GM18873 (cell line): Measurements from ENCODE around the gene SLC14A1.

Experiments used
- ATAC-seq: cut with Tn5 transposase; IDR thresholded peaks from one replicate; pipeline ENCODE4 v1.9.1; 2021; ENCODE audit warnings: mild to moderate bottlenecking, moderate library complexity, moderate number of reproducible peaks; ENCODE audit not compliant: unreplicated experiment, low FRiP score

SLC14A1 gene

GRCh38 chr18:45723567-45724355 is at the start of gene SLC14A1:
Gene SLC14A1, plus strand, starts transcription at chr18:45724181. Its CDS starts 6,140 bp downstream, at chr18:45730321.
- no peak for ATAC-seq

DNA sequence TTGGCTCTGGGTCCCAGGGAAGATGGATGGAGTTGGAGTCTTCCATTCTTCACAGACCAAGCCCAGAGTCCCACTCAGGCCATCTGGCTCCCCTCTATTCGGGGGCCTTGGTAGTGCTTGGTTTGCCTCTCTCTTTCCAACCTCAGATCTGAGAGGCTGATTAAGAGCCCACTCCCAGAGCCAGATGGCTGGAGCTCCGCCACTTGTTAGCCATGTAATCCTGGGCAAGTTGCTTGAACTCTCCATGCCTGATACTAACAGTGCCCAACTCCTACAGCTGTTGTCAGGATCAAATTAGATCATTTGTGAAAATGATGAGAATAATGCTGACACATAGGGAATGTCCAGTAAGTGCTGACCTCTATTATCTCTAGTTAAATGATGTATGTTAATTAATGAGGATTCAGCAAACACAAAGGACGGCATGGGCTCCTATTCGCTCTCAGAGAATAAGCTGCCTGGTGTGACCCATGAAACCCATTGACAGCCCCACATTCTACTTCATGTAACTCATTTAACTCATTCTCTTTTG is 46.6 kb upstream of the SLC14A1 start:
- ATAC-seq = no peak

- ATAC-seq = no peak
These were observed 45.5 kb upstream of the SLC14A1 start for GRCh38 chr18:45678441-45678840.

- no peak for ATAC-seq
These were observed 45.1 kb upstream of the SLC14A1 start for GRCh38 chr18:45678850-45679249.

DNA sequence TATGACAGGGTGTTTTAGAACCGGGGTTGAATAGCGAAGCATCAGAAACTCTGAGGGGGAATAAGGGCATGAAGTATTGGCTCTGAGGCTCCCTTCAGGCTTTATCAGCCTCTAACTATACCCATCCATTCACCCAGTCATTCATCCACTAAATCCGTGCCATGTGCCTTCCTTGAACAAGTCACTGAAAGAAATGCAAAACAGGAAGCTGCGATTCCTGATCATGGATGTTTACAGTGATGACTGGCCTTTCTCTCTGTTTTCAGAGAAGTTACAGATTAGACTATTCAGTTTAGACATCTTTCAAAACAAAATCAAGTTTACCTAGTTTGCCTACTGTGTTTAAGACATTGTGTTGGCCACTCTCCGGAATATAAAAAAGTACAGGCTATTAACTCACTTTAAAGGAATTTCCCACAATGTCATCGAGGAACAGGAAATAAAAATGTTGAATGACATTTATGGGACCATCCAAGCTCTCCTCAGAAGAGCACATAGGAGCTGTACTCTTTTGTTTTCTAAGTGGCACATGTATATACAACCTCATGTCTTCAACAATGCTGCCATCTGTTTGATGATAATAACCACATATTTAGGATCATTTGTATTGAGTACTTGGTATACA is 43.8 kb upstream of the SLC14A1 start:
- ATAC-seq = no peak

- no peak for ATAC-seq
These were observed 41.8 kb upstream of the SLC14A1 start for GRCh38 chr18:45682181-45682580.

DNA sequence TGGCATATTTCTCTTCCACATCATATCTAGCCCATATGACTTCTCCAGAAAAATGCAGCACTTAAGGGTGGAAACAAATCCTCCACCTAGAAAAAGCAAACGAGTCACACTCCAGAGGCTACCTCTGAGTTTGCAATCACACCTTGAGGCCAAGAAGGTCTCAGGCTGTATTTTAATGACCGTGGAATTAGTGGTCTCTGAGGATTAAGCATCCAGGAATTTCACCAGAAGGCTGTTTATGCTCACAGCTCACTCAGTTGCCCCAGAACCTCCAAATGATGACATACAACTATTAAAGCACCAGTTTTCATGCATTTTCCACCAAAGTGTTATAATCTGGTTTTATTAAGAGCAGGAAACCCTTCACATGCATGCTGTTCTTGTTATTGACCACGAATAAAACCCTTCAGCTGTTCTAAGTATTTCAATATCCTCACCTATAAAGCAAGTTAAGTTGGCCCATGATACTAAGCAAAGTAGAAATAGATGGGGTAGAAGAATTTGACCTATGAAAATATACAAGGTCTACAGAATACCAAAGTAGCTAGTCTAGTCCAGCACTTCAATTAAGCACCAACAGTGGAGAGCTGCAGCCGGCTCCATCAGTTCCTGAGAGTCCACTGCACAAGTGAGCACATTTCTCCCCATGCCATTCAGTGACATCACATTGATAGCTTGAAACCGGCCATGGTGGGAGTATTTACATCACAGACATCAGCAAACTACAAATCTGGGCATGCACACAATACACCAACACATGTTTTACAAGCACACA is 39.5 kb upstream of the SLC14A1 start:
- ATAC-seq = no peak

- ATAC-seq = peak; percentile 93
These were observed 36.9 kb upstream of the SLC14A1 start for GRCh38 chr18:45686891-45687611.

- no peak for ATAC-seq
These were observed 36.4 kb upstream of the SLC14A1 start for GRCh38 chr18:45687621-45688020.

- no peak for ATAC-seq
These were observed 35.9 kb upstream of the SLC14A1 start for GRCh38 chr18:45688113-45688512.

DNA sequence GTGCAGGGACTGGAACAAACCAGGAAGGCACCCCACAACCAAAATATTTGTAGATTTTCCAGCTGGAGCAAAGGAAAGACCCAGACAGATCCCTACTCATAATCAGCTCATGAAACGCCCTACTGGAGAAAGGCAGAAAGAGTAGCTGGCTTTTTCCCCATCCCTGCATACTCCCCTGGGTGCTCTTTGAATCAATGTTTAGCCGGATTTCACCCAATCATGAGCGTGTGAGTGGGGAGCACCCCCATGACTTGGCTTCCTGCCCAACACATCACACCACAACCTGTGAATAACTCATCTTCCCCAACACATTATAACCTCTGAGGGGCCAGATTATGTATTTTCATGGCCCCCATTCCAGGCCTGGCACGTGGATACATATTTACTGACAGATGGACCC is 35.1 kb upstream of the SLC14A1 start:
- ATAC-seq = no peak

- ATAC-seq = no peak
These were observed 34.6 kb upstream of the SLC14A1 start for GRCh38 chr18:45689396-45689795.

DNA sequence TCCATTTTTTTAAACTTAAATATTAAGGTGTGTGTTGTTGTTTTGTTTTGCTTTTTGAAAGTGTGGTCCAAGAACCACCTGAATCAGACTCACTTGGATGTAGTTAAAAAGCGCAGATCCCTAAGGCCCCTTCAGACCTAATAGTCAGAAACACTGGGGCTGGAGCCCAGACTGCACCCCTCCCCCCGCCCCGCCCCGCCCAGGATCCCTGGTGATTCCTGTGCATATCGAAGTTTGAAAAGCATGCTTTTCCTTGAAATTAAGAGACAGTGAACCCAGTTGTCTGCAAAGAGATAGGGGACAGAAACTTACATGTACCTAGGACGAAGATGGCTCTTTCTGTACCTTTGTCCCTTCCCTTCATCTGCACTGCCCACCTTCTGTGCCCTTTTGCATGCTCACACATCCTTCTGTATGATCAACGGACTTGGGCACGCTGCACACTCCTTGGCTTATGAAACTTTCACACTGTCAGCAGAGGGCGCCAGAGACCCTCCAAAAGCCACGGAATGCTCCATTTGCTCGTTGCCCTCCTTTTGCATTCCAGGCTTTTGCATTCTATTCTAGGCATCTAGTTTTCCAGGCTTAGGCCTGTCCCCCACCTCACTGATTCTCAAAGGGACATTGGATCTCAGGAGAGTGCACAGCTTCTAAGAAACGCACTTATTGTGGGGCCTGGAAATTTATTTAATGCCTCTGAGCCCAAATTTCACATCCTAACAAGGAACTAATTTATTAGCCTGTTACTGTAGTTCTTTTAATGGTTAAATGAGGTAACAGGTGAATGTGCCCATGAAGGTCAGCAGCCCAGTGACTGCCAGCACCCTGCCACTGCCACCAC is 32.8 kb upstream of the SLC14A1 start:
- ATAC-seq = no peak

GRCh38 chr18:45691816-45692179 is 32.2 kb upstream of the SLC14A1 start:
- ATAC-seq = no peak

DNA sequence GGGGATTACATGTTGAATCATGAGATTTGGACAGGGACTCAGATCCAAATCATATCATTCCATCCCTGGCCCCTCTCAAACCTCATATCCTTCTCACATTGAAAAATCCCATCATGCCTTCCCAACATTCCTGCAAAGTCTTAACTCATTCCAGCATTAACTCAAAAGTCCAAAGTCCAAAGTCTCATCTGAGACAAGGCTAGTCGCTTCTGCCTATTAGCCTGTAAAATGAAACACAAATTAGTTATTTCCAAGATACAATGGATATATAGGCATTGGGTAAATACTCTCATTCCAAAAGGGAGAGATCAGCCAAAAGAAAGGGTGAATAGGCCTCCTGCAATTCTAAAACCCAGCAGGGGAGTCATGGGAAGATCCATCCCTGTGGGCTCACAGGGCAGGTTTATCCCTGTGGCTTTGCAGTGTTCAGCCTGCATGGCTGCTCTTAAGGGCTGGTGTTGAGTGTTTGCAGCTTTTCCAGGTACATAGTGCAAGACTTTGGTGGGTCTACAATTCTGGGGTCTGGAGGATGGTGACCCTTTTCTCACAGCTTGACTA is 21.2 kb upstream of the SLC14A1 start:
- no peak for ATAC-seq

DNA sequence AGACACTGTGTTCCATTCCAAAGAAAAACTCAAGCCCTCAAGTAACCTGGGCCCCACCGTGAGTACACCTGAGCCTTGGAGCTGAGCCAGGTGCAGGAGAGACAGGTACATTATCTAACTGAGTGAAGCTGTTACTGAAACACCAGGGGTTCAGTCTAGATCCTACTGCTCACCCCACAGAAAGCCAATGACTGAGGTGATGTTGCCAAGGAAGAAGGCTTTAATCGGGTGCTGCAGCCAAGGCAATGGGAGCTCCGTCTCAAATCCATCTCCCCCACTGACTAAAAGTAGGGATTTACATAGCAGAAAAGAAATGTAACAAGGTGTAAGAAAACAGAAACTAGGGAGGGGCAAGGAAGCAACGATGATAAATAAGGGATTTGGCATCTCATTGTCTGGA is 15.2 kb upstream of the SLC14A1 start:
- ATAC-seq = no peak

DNA sequence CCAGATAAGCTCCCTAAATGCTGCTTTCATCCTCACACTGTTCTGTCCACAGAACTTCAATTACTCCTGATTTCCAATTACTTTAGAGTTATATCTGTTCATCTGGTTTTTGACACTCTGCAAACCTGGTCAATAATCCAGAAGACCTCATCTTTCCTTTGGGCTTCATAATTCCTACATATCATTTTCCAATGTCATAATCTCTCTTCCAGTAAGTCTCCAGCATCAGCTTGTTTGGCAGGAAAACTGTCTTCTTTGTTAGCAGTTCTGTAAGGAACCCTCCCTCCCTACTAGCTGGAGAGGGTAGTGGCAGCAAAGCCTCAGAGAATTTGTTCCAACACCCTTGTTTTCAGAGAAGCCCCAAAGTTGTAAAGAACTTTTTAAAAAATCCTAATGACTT is 11.9 kb upstream of the SLC14A1 start:
- no peak for ATAC-seq

DNA sequence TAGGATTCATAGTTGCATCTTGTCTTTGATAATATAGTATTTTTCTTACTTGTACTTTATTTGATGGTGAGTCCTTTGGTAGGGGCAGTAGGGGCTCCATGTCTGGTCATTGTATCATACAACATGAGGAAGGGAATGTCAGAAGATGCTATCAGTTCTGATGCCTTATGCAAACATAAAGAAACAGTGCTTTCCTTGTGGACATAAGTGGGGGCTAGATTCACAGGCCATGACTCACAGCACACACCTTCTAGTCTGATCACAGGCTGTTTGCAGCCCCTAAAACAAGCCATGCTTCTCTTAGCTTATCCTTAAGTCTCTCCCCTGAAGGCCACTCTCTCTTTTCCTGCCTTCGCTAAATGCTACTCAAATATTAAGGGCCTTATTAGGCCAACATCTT is 10.7 kb upstream of the SLC14A1 start:
- no peak for ATAC-seq

DNA sequence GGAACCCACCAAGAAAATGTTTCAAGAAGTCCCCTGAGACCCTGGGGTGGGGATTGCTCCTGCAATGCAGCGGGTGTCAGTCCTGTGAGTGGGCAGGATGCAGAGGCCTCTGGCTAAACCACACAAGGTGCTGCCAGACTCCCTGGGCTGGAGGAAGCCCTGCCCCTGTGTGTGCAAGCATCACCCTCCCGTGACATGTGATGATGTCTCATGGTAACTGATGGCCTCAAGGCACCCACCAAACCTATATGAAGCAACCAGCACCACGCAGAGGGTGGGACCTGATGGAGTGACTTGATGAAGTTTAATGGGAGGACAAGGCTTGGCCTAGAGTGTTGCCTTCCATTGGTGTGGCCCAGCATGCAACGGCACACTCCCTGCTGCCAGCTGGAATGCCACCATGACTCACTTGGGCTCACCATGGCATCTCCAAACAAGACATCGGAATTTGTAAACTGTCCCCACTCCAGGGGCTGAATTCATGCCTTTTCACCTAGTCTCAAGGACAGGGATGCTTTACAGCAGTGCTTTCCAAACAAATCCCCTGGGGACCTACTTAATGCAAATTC is 8.7 kb upstream of the SLC14A1 start:
- no peak for ATAC-seq
